Endodermal cell (in vitro differentiated cells): Measurements from ENCODE around the gene PLD5. TPM values are rescaled to one million over a fixed set of nuclear protein-coding genes. Genes with fewer than 3 reads are reported as not detected.
"Not testable (repeated sequence)": the region's sequence is repeated elsewhere in the genome, so short reads cannot be mapped to it uniquely, and the experiment has no call there.

Experiments
- DNase-seq: peaks from one replicate; pipeline ENCODE4 v3.0.0-alpha.2; 2017
- H3K27ac ChIP-seq: 2 replicates; pipeline ENCODE4 v1.5.1; 2013; ENCODE audit warnings: mild to moderate bottlenecking, low read depth, low read length, moderate library complexity
- H3K27me3 ChIP-seq: 2 replicates; pipeline ENCODE4 v1.6.1; 2013; ENCODE audit warnings: mild to moderate bottlenecking, low read length, moderate library complexity; ENCODE audit not compliant: insufficient read depth, control insufficient read depth, poor library complexity, severe bottlenecking
- H3K36me3 ChIP-seq: 2 replicates; pipeline ENCODE4 v1.7.0; 2013; ENCODE audit warnings: mild to moderate bottlenecking, low read length, moderate library complexity; ENCODE audit not compliant: control insufficient read depth, insufficient read depth
- H3K4me1 ChIP-seq: one replicate; pipeline ENCODE4 v1.7.0; 2013; ENCODE audit warnings: low read length; ENCODE audit not compliant: control insufficient read depth, insufficient read depth
- H3K4me3 ChIP-seq: 2 replicates; pipeline ENCODE4 v1.5.1; 2013; ENCODE audit warnings: mild to moderate bottlenecking, low read length, moderate library complexity
- H3K9ac ChIP-seq: 2 replicates; pipeline ENCODE4 v1.6.1; 2013; ENCODE audit warnings: mild to moderate bottlenecking, low read length, moderate library complexity; ENCODE audit not compliant: poor library complexity, severe bottlenecking; ENCODE audit errors: extremely low read depth
- H3K9me3 ChIP-seq: 2 replicates; pipeline ENCODE4 v1.6.1; 2013; ENCODE audit warnings: mild to moderate bottlenecking, low read length, moderate library complexity; ENCODE audit not compliant: control insufficient read depth
- H3K27ac Mint-ChIP-seq: 2 replicates; pipeline ENCODE4 v1.8.0; 2020; ENCODE audit warnings: mixed read lengths
- H3K27me3 Mint-ChIP-seq: 2 replicates; pipeline ENCODE4 v1.8.0; 2021; ENCODE audit warnings: mild to moderate bottlenecking, mixed read lengths; ENCODE audit not compliant: insufficient read depth
- H3K36me3 Mint-ChIP-seq: 2 replicates; pipeline ENCODE4 v1.8.0; 2020; ENCODE audit warnings: low read depth, mixed read lengths
- H3K4me1 Mint-ChIP-seq: 2 replicates; pipeline ENCODE4 v1.8.0; 2020; ENCODE audit warnings: mixed read lengths
- H3K4me3 Mint-ChIP-seq: 2 replicates; pipeline ENCODE4 v1.8.0; 2020; ENCODE audit warnings: mild to moderate bottlenecking, moderate library complexity, mixed read lengths
- H3K9me3 Mint-ChIP-seq: 2 replicates; pipeline ENCODE4 v1.8.0; 2020; ENCODE audit warnings: mild to moderate bottlenecking, mixed read lengths
- CTCF ChIP-seq: fragments of 200-600 bp; sonication (generic); conservative IDR thresholded peaks from 2 replicates; pipeline ENCODE4 v1.5.0; 2021; ENCODE audit warnings: antibody characterized with exemption, mild to moderate bottlenecking
- WGBS, 2 experiments: methylation state at CpG; one replicate each; pipeline versions ENCODE4 v1.1.5 to v1.1.7; 2013; ENCODE audit warnings: missing lambda C conversion rate in 2 of 2, mixed read lengths in 1 of 2; ENCODE audit not compliant: insufficient coverage in 1 of 2, insufficient read length in 1 of 2; 5-methylcytosine and 5-hydroxymethylcytosine counted together
- total RNA-seq, 2 donors: library from RNA; stranded (reverse); fragmentation: NEBNext Ultra II Directional in 1 of 2; extraction: Animal tissue kit (Norgen Biotek cat#: 25700) in 1 of 2; gene quantifications; 2 replicates in 1 of 2; 3 replicates in 1 of 2; pipeline ENCODE4 v1.2.1, GENCODE V29; 2021

The PLD5 gene
- total RNA-seq, 2 donors from 2014 or later: 0.66 to 2.7 TPM

- Histone ChIP-seq H3K27me3 (no peaks in the 10 kb centered on the region), H3K9me3 (no peaks in the 10 kb centered on the region), H3K4me3 (no peak overlapping the region), H3K4me1 (no peaks in the 10 kb centered on the region), H3K36me3 (no peaks in the 10 kb centered on the region), H3K27ac (no peak overlapping the region), H3K9ac (no peak overlapping the region)
- DNase-seq: no peak
- Mint-ChIP-seq H3K27me3 (no peaks in the 10 kb centered on the region), H3K4me3 (no peak overlapping the region), H3K4me1 (peaks cover 7% of the 10 kb centered on the region), H3K36me3 (no peaks in the 10 kb centered on the region), H3K9me3 (no peaks in the 10 kb centered on the region), H3K27ac (no peak overlapping the region)
- no peak for TF ChIP-seq CTCF
- WGBS, 2 experiments: 95 to 100% methylated on average over 1 of the region's 1 CpG
Measured at GRCh38 chr1:242187171-242187570, 337.3 kb downstream of the PLD5 start.

- H3K4me1 ChIP-seq: no peaks in the 10 kb centered on the region
- Mint-ChIP-seq H3K27ac (no peak overlapping the region), H3K27me3 (no peaks in the 10 kb centered on the region), H3K36me3 (no peaks in the 10 kb centered on the region), H3K4me1 (peaks cover 7% of the 10 kb centered on the region), H3K4me3 (no peak overlapping the region), H3K9me3 (no peaks in the 10 kb centered on the region)
- no peak for TF ChIP-seq CTCF
- no peak overlapping the region for H3K27ac ChIP-seq
- no peaks in the 10 kb centered on the region for H3K9me3 ChIP-seq
- H3K27me3 ChIP-seq: no peaks in the 10 kb centered on the region
- no peak for DNase-seq
- no peaks in the 10 kb centered on the region for H3K36me3 ChIP-seq
- 54 to 78% methylated on average over 2 of the region's 3 CpGs for WGBS, 2 experiments
- H3K4me3 ChIP-seq: no peak overlapping the region
- no peak overlapping the region for H3K9ac ChIP-seq
Measured at GRCh38 chr1:242185731-242186130, 338.8 kb downstream of the PLD5 start.

GRCh38 chr1:242184955-242185354, 339.5 kb downstream of the PLD5 start:
- 64 to 79% methylated on average over 3 to 4 of the region's 4 CpGs for WGBS, 2 experiments
- DNase-seq: peak; percentile 54
- H3K4me1 ChIP-seq: no peaks in the 10 kb centered on the region
- peaks cover 7% of the 10 kb centered on the region for H3K4me1 Mint-ChIP-seq
- H3K27me3 ChIP-seq: no peaks in the 10 kb centered on the region
- no peak overlapping the region for H3K9ac ChIP-seq
- no peaks in the 10 kb centered on the region for H3K36me3 ChIP-seq
- H3K27ac Mint-ChIP-seq: no peak overlapping the region
- H3K4me3 Mint-ChIP-seq: no peak overlapping the region
- no peaks in the 10 kb centered on the region for H3K36me3 Mint-ChIP-seq
- H3K27ac ChIP-seq: peak overlapping the region; percentile 13
- no peak overlapping the region for H3K4me3 ChIP-seq
- no peaks in the 10 kb centered on the region for H3K9me3 ChIP-seq
- no peaks in the 10 kb centered on the region for H3K27me3 Mint-ChIP-seq
- TF ChIP-seq CTCF: no peak
- no peaks in the 10 kb centered on the region for H3K9me3 Mint-ChIP-seq

- not testable (repeated sequence) for H3K9ac ChIP-seq, H3K27ac ChIP-seq, H3K9me3 ChIP-seq, H3K27me3 ChIP-seq, H3K4me3 ChIP-seq, H3K27ac Mint-ChIP-seq, H3K4me3 Mint-ChIP-seq, H3K36me3 ChIP-seq, DNase-seq, H3K36me3 Mint-ChIP-seq, H3K4me1 ChIP-seq, H3K27me3 Mint-ChIP-seq
- Mint-ChIP-seq H3K9me3 (peaks cover 17% of the 10 kb centered on the region), H3K4me1 (peaks cover 12% of the 10 kb centered on the region)
- WGBS, 2 experiments: 87% methylated on average over 3 to 5 of the region's 5 CpGs
Measured at GRCh38 chr1:242179767-242180166, 344.7 kb downstream of the PLD5 start.
